T-helper 2 cell treated with Interferon-gamma antibody and Interleukin-4, amounts not matched to agents 100 ng/mL and 5 ng/mL, for 36 hours (primary cell): ENCODE data around the gene ZNRF1. TPM values are rescaled to one million over a fixed set of nuclear protein-coding genes. Genes with fewer than 3 reads are reported as not detected.
"Not testable (repeated sequence)": the region's sequence is repeated elsewhere in the genome, so short reads cannot be mapped to it uniquely, and the experiment has no call there.

Experiments used
- intact Hi-C: fragments of 100-400 bp; cut with micrococcal nuclease; formaldehyde crosslinking; loops from one replicate; pipeline ENCODE4 v1.15.1; 2023
- total RNA-seq: library from RNA; stranded (reverse); gene quantifications from 2 replicates; pipeline ENCODE4 v1.2.3, GENCODE V29; 2022

Gene ZNRF1
- total RNA-seq, 1 donor from 2014 or later, result 17.6 TPM

GRCh38 chr16:75026239-75026891 is 27.5 kb downstream of the ZNRF1 start:
- intact Hi-C loops, result not testable (repeated sequence)

- intact Hi-C loops, result no loop called here
These were observed 28.1 kb downstream of the ZNRF1 start for GRCh38 chr16:75026892-75027391.

- intact Hi-C loops, result no loop called here
These were observed 28.9 kb downstream of the ZNRF1 start for GRCh38 chr16:75027520-75028300.

GRCh38 chr16:75028544-75029135 is 29.8 kb downstream of the ZNRF1 start:
- intact Hi-C loops, result no loop called here

GRCh38 chr16:75029854-75030253 is 31.0 kb downstream of the ZNRF1 start:
- intact Hi-C loops, result no loop called here

- intact Hi-C loops, result no loop called here
These were observed 33.8 kb downstream of the ZNRF1 start for GRCh38 chr16:75032655-75033054.

- intact Hi-C loops, result no loop called here
These were observed 36.7 kb downstream of the ZNRF1 start for GRCh38 chr16:75035410-75035968.

GRCh38 chr16:75038036-75038858 is 39.4 kb downstream of the ZNRF1 start:
- intact Hi-C loops, result no loop called here

- intact Hi-C loops, result no loop called here
These were observed 41.1 kb downstream of the ZNRF1 start for GRCh38 chr16:75039941-75040340.

- intact Hi-C loops, result no loop called here
These were observed 43.8 kb downstream of the ZNRF1 start for GRCh38 chr16:75042426-75043174.

GRCh38 chr16:75043175-75043895 is 44.5 kb downstream of the ZNRF1 start:
- intact Hi-C loops, result no loop called here

GRCh38 chr16:75044800-75045361 is 46.1 kb downstream of the ZNRF1 start:
- intact Hi-C loops, result no loop called here

GRCh38 chr16:75045424-75045823 is 46.6 kb downstream of the ZNRF1 start:
- intact Hi-C loops, result no loop called here

- intact Hi-C loops, result no loop called here
These were observed 49.2 kb downstream of the ZNRF1 start for GRCh38 chr16:75048054-75048453.

- intact Hi-C loops, result no loop called here
These were observed 49.7 kb downstream of the ZNRF1 start for GRCh38 chr16:75048530-75048929.

- intact Hi-C loops, result no loop called here
These were observed 53.8 kb downstream of the ZNRF1 start for GRCh38 chr16:75052481-75053202.

- intact Hi-C loops, result no loop called here
These were observed 55.1 kb downstream of the ZNRF1 start for GRCh38 chr16:75053791-75054555.

- intact Hi-C loops, result no loop called here
These were observed 55.7 kb downstream of the ZNRF1 start for GRCh38 chr16:75054556-75054947.
